Body of pancreas (tissue), 4 donors: Measurements from ENCODE around the gene C14orf119. TPM values are rescaled to one million over a fixed set of nuclear protein-coding genes. Genes with fewer than 3 reads are reported as not detected.

Source experiments
- ATAC-seq: fragments of 150-250 bp; one replicate; pipeline ENCODE4 v1.9.1; 2016
- DNase-seq, 4 donors: peaks; one replicate each; pipeline ENCODE4 v3.0.0-alpha.2; 2019
- H3K27ac ChIP-seq, 4 donors: fragments of 200-600 bp; sonication (generic); 1 replicate in 3 of 4; 2 replicates in 1 of 4; pipeline versions ENCODE4 v1.5.1 to v1.6.1; 2016 to 2019; ENCODE audit warnings: mild to moderate bottlenecking in 1 of 4, mixed read lengths in 1 of 4, moderate library complexity in 1 of 4
- H3K27me3 ChIP-seq, 2 donors: fragments of 200-600 bp; sonication (generic); one replicate each; pipeline ENCODE4 v1.6.0; 2016; ENCODE audit warnings: mild to moderate bottlenecking in 1 of 2
- H3K36me3 ChIP-seq, 2 donors: fragments of 200-600 bp; sonication (generic); replicated peaks in 1 of 2; 2 replicates each; pipeline ENCODE4 v1.5.1; 2016; ENCODE audit warnings: low read depth in 2 of 2; ENCODE audit not compliant: insufficient read depth in 1 of 2
- H3K4me1 ChIP-seq: fragments of 200-600 bp; sonication (generic); one replicate; pipeline ENCODE4 v1.6.0; 2016
- H3K4me3 ChIP-seq, 2 donors: fragments of 200-600 bp; sonication (generic); 1 replicate in 1 of 2; 2 replicates in 1 of 2; pipeline ENCODE4 v1.5.1; 2016 to 2019
- H3K9me3 ChIP-seq, 3 donors: fragments of 200-600 bp; sonication (generic); 1 replicate in 2 of 3; 2 replicates in 1 of 3; pipeline ENCODE4 v1.5.1; 2016
- CTCF ChIP-seq, 7 experiments: fragments of 450-650 bp in 4 of 7; fragments of 200-600 bp in 3 of 7; sonication (generic) in 3 of 7; IDR thresholded peaks; one replicate each; pipeline ENCODE4 v1.5.1; 2016 to 2019; ENCODE audit warnings: antibody characterized with exemption in 7 of 7
- POLR2A ChIP-seq, 3 donors: fragments of 450-650 bp; IDR thresholded peaks; one replicate each; pipeline ENCODE4 v1.6.1; 2016; ENCODE audit warnings: antibody characterized with exemption in 3 of 3, mild to moderate bottlenecking in 2 of 3
- WGBS, 2 donors: methylation state at CpG; one replicate each; pipeline ENCODE4 v1.1.5; 2017; 5-methylcytosine and 5-hydroxymethylcytosine counted together
- intact Hi-C: fragments of 100-400 bp; cut with DNase I; formaldehyde crosslinking; loops from one replicate; pipeline ENCODE4 v1.15.1; 2023
- total RNA-seq, 2 donors: library from RNA; depleted of rRNA; stranded (reverse); fragments of >200 nt; gene quantifications; one replicate each; pipeline ENCODE4 v1.1.0, GENCODE V29; 2016

Gene C14orf119
- total RNA-seq, 2 donors from 2014 or later: 3.6 to 7.0 TPM

DNA sequence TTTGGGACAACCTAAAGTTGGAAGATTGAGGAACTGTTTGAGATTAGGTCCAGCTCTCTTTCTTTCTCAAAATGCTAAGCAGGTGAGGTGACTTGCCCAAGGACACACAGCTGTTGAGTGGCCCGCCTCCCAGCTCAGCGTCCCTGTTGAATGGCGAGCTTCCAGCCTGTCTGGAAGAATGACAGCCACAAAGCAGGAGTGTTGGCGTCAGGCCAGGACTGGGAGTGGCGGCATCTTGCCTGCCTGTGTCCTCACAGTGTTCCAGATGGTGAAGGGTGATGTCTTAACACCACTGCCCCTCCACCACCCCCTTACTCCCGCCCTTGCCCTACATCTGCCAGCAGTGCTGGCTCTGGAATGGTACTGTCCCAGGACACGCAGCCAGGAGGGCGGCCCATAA, 28.1 kb downstream of the C14orf119 start:
- peak; percentile 55 for ATAC-seq
- peak overlapping the region; percentile 11 to 26 (median 20) for H3K27ac ChIP-seq
- TF ChIP-seq POLR2A (IDR thresholded peaks at IDR 0.05): no peak
- TF ChIP-seq CTCF (IDR thresholded peaks at IDR 0.05): no peak
- DNase-seq: peak; percentile 82 to 92 (median 86)
- intact Hi-C loops: no loop called here
- no peaks in the 10 kb centered on the region for H3K36me3 ChIP-seq
- no peaks in the 10 kb centered on the region for H3K9me3 ChIP-seq
- H3K4me3 ChIP-seq: no peak overlapping the region
- H3K4me1 ChIP-seq: peaks cover 9% of the 10 kb centered on the region
- H3K27me3 ChIP-seq: no peaks in the 10 kb centered on the region
- WGBS, 2 donors: 23 to 25% methylated on average over 5 to 8 of the region's 8 CpGs

GRCh38 chr14:23124337-23124954, 29.1 kb downstream of the C14orf119 start:
- H3K36me3 ChIP-seq: no peaks in the 10 kb centered on the region
- peaks cover 9% of the 10 kb centered on the region for H3K4me1 ChIP-seq
- no peak overlapping the region for H3K4me3 ChIP-seq
- WGBS, 2 donors: 85 to 89% methylated on average over 11 to 13 of the region's 13 CpGs
- H3K27ac ChIP-seq: no peak overlapping the region
- no peaks in the 10 kb centered on the region for H3K9me3 ChIP-seq
- intact Hi-C loops: no loop called here
- TF ChIP-seq CTCF (IDR thresholded peaks at IDR 0.05) (no peak), POLR2A (IDR thresholded peaks at IDR 0.05) (no peak)
- ATAC-seq: no peak
- no peaks in the 10 kb centered on the region for H3K27me3 ChIP-seq
- no peak for DNase-seq

GRCh38 chr14:23125011-23125410, 29.7 kb downstream of the C14orf119 start:
- no peaks in the 10 kb centered on the region for H3K9me3 ChIP-seq
- intact Hi-C loops: no loop called here
- H3K4me1 ChIP-seq: peaks cover 9% of the 10 kb centered on the region
- DNase-seq (no peak), ATAC-seq (no peak)
- H3K4me3 ChIP-seq: no peak overlapping the region
- TF ChIP-seq CTCF (IDR thresholded peaks at IDR 0.05) (no peak), POLR2A (IDR thresholded peaks at IDR 0.05) (no peak)
- H3K36me3 ChIP-seq: no peaks in the 10 kb centered on the region
- H3K27me3 ChIP-seq: no peaks in the 10 kb centered on the region
- WGBS, 2 donors: 52 to 55% methylated on average over 3 of the region's 3 CpGs
- no peak overlapping the region for H3K27ac ChIP-seq

DNA sequence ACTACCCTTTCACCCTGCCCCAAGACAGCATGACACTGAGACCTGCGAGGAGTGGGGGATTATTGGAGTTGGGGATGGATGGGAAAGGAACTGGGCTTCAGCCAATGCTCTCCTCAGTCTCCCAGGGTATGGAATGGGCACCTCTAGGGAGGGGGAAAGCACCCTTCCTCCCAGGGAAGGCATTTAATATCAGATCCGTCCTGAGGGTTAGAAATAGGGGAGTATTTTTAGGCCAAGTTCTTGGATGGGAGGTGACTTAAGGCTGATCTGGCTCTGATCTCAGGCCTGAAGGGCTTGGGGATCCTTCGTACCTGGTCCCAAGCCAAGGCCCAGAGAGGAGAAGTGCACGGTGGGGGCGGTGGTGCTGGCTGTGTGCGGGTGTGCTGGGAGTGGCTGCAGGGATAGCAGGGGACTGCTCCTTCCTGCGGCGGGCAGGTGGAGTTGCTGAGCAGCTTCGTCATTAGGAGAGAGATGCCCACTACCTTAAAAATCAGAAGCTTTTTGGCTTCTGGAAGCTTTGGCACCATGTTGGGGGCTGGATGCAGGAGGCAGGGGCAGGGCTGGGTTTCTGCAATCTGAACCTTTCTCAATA, 30.7 kb downstream of the C14orf119 start:
- Histone ChIP-seq H3K27me3 (no peaks in the 10 kb centered on the region), H3K4me1 (peaks cover 9% of the 10 kb centered on the region), H3K9me3 (no peaks in the 10 kb centered on the region), H3K36me3 (no peaks in the 10 kb centered on the region), H3K27ac (no peak overlapping the region), H3K4me3 (no peak overlapping the region)
- DNase-seq (no peak), ATAC-seq (no peak)
- WGBS, 2 donors: 69 to 73% methylated on average over 8 to 9 of the region's 9 CpGs
- TF ChIP-seq CTCF (IDR thresholded peaks at IDR 0.05): no peak
- TF ChIP-seq POLR2A (IDR thresholded peaks at IDR 0.05): no peak
- intact Hi-C loops: no loop called here
